GM12872 (cell line): ENCODE data around the gene ENOX2.

ENCODE experiments used
- CTCF ChIP-seq: IDR thresholded peaks from 3 replicates; pipeline ENCODE4 v1.5.1; 2011; ENCODE audit warnings: low read depth, mild to moderate bottlenecking, low read length, moderate library complexity; ENCODE audit not compliant: insufficient read depth

ENOX2 gene

GRCh38 chrX:130770615-130771014 lies 132.4 kb downstream of the ENOX2 start:
- TF ChIP-seq CTCF, result no peak

GRCh38 chrX:130769835-130770234 lies 133.2 kb downstream of the ENOX2 start:
- TF ChIP-seq CTCF, result no peak

GRCh38 chrX:130758072-130758471 lies 144.9 kb downstream of the ENOX2 start:
- TF ChIP-seq CTCF, result no peak

GRCh38 chrX:130756233-130756632 lies 146.8 kb downstream of the ENOX2 start:
- no peak for TF ChIP-seq CTCF

- TF ChIP-seq CTCF, result no peak
These were observed 148.7 kb downstream of the ENOX2 start for GRCh38 chrX:130754353-130754752.

GRCh38 chrX:130746709-130747342 lies 156.2 kb downstream of the ENOX2 start:
- no peak for TF ChIP-seq CTCF

GRCh38 chrX:130746077-130746476 lies 156.9 kb downstream of the ENOX2 start:
- TF ChIP-seq CTCF, result no peak
